Endothelial cell of umbilical vein (primary cell): ENCODE measurements around the gene SRPK1. TPM values are rescaled to one million over a fixed set of nuclear protein-coding genes. Genes with fewer than 3 reads are reported as not detected.

Source experiments
- BruUV-seq: library from RNA; stranded (reverse); fragments of 400-500 nt; replicated peaks from 2 replicates; lab custom pipeline; 2021; lab: Mats Ljungman, UMichigan
- CTCF ChIA-PET: fragments of 300-600, 350-600 bp; sonication (Branson Sonifier 250); formaldehyde crosslinking; loops from one replicate; lab custom pipeline; 2021; ENCODE audit warnings: antibody characterized with exemption, inconsistent platforms; lab: Charles Lee
- POLR2A ChIA-PET: fragments of 300-600, 350-600 bp; sonication (Branson Sonifier 250); formaldehyde crosslinking; loops from one replicate; lab custom pipeline; 2021; ENCODE audit warnings: antibody characterized with exemption, inconsistent platforms; lab: Charles Lee
- DNase-seq: peaks from one replicate; pipeline ENCODE4 v3.0.0-alpha.2; 2011; ENCODE audit warnings: low read depth, low spot score
- FAIRE-seq: peaks from 2 replicates; lab custom pipeline; 2011; peaks lifted over from hg19 to GRCh38; lab: Jason Lieb, UNC
- H2AFZ ChIP-seq: 2 replicates; pipeline ENCODE4 v1.6.0; 2012; ENCODE audit warnings: low read depth, low read length, control low read depth, inconsistent platforms
- H3K27ac ChIP-seq: 2 replicates; pipeline ENCODE4 v1.5.1; 2011; ENCODE audit warnings: low read depth, mild to moderate bottlenecking, control low read depth, low read length, moderate library complexity; ENCODE audit not compliant: insufficient read depth
- H3K27me3 ChIP-seq, 2 experiments: 2 replicates each; pipeline versions ENCODE4 v1.6.0 to v1.6.1; 2011; ENCODE audit warnings: low read length in 2 of 2, mixed read lengths in 1 of 2; ENCODE audit not compliant: control insufficient read depth in 2 of 2, insufficient read depth in 2 of 2
- H3K36me3 ChIP-seq, 2 experiments: 2 replicates in 1 of 2; 3 replicates in 1 of 2; pipeline ENCODE4 v1.5.1; 2011; ENCODE audit warnings: low read length in 2 of 2, mild to moderate bottlenecking in 1 of 2, moderate library complexity in 1 of 2; ENCODE audit not compliant: control insufficient read depth in 2 of 2, insufficient read depth in 2 of 2; ENCODE audit errors: extremely low read depth in 1 of 2
- H3K4me1 ChIP-seq: 3 replicates; pipeline ENCODE4 v1.5.1; 2011; ENCODE audit warnings: mild to moderate bottlenecking, low read length; ENCODE audit not compliant: control insufficient read depth, insufficient read depth; ENCODE audit errors: extremely low read depth
- H3K4me2 ChIP-seq: 2 replicates; pipeline ENCODE4 v1.6.1; 2011; ENCODE audit warnings: low read length, control low read depth, mixed read lengths; ENCODE audit not compliant: insufficient read depth
- H3K4me3 ChIP-seq, 3 experiments: fragments of 200-600 bp in 1 of 3; sonication (generic), shearing (Covaris generic) in 1 of 3; replicated peaks in 1 of 3; 2 replicates each; pipeline ENCODE4 v1.5.1; 2011 to 2016; ENCODE audit warnings: control low read depth in 3 of 3, low read length in 3 of 3, mild to moderate bottlenecking in 2 of 3, inconsistent platforms in 1 of 3, low read depth in 1 of 3, moderate library complexity in 1 of 3; ENCODE audit not compliant: insufficient read depth in 1 of 3
- H3K79me2 ChIP-seq: 2 replicates; pipeline ENCODE4 v1.6.0; 2012; ENCODE audit warnings: low read length, inconsistent platforms; ENCODE audit not compliant: control insufficient read depth, insufficient read depth
- H3K9ac ChIP-seq: replicated peaks from 2 replicates; pipeline ENCODE3; 2011; ENCODE audit warnings: low read length, control low read depth; ENCODE audit not compliant: insufficient read depth; ENCODE audit errors: extremely low read depth
- H3K9me1 ChIP-seq: replicated peaks from 3 replicates; pipeline ENCODE4 v1.6.0; 2011; ENCODE audit warnings: mild to moderate bottlenecking, low read length; ENCODE audit not compliant: control insufficient read depth, insufficient read depth; ENCODE audit errors: extremely low read depth
- H3K9me3 ChIP-seq: replicated peaks from 2 replicates; pipeline ENCODE4 v1.5.1; 2012; ENCODE audit warnings: low read length, inconsistent platforms; ENCODE audit not compliant: control insufficient read depth, insufficient read depth
- H4K20me1 ChIP-seq: replicated peaks from 2 replicates; pipeline ENCODE3; 2011; ENCODE audit warnings: mild to moderate bottlenecking, low read length; ENCODE audit not compliant: control insufficient read depth, insufficient read depth; ENCODE audit errors: extremely low read depth
- CTCF ChIP-seq, 2 donors: IDR thresholded peaks; 1 replicate in 1 of 2; 2 replicates in 1 of 2; pipeline ENCODE4 v1.5.1; 2011; ENCODE audit warnings: low read length in 2 of 2, mild to moderate bottlenecking in 2 of 2, moderate library complexity in 2 of 2, control low read depth in 1 of 2, inconsistent platforms in 1 of 2, low read depth in 1 of 2; ENCODE audit not compliant: insufficient read depth in 1 of 2; ENCODE audit errors: extremely low read depth in 1 of 2
- EZH2 ChIP-seq: IDR thresholded peaks from 2 replicates; pipeline ENCODE4 v1.6.1; 2012; ENCODE audit warnings: borderline replicate concordance, low read depth, mild to moderate bottlenecking, moderate library complexity, low read length, inconsistent platforms; ENCODE audit not compliant: severe bottlenecking
- FOS ChIP-seq: IDR thresholded peaks from 2 replicates; pipeline ENCODE4 v1.6.1; 2011; ENCODE audit warnings: mild to moderate bottlenecking, low read length, moderate library complexity, borderline replicate concordance; ENCODE audit not compliant: insufficient read depth
- GATA2 ChIP-seq: IDR thresholded peaks from 2 replicates; pipeline ENCODE4 v1.7.0; 2011; ENCODE audit warnings: low read depth, mild to moderate bottlenecking, moderate library complexity, mixed read lengths, low read length; ENCODE audit not compliant: insufficient read length, insufficient read depth
- JUN ChIP-seq: IDR thresholded peaks from 2 replicates; pipeline ENCODE4 v1.6.1; 2011; ENCODE audit warnings: borderline replicate concordance, low read depth; ENCODE audit not compliant: insufficient read length, insufficient read depth
- MYC ChIP-seq: IDR thresholded peaks from one replicate; pipeline ENCODE4 v1.6.1; 2011; ENCODE audit warnings: mild to moderate bottlenecking, low read depth, low read length
- POLR2A ChIP-seq: IDR thresholded peaks from 2 replicates; pipeline ENCODE4 v1.6.1; 2012; ENCODE audit warnings: low read depth, mild to moderate bottlenecking, control low read depth, low read length
- POLR2AphosphoS5 ChIP-seq: IDR thresholded peaks from 2 replicates; pipeline ENCODE4 v1.6.1; 2012; ENCODE audit warnings: low read depth, mild to moderate bottlenecking, control low read depth, low read length, moderate library complexity; ENCODE audit not compliant: insufficient read depth
- dilution Hi-C: fragments of 300-500 bp; cut with MboI; formaldehyde crosslinking; loops from one replicate; pipeline ENCODE4 v1.15.0; 2019; ENCODE audit warnings: low sequenced_read_pairs; ENCODE audit not compliant: extremely low pct_ligation_motif_present
- intact Hi-C: fragments of 100-400 bp; cut with micrococcal nuclease; formaldehyde crosslinking; loops from one replicate; pipeline ENCODE4 v1.10.0; 2022
- polyA plus RNA-seq, 4 experiments: library from polyadenylated mRNA; depleted of rRNA in 3 of 4; stranded (reverse) in 3 of 4; unstranded in 1 of 4; fragments of >200 nt; gene quantifications; 2 replicates each; pipeline versions ENCODE4 v1.2.1 to v1.2.3, GENCODE V29; 2011 to 2012; ENCODE audit warnings: missing spikeins in 1 of 4
- total RNA-seq: library from RNA; stranded (reverse); gene quantifications from 2 replicates; pipeline ENCODE4 v1.2.3, GENCODE V29; 2021
- TF ChIP-seq, protein P1 (sequence below): IDR thresholded peaks from 2 replicates; pipeline ENCODE4 v1.6.1; 2011; ENCODE audit not compliant: insufficient read depth, insufficient read length

The SRPK1 gene
- total and polyA plus RNA-seq, 2 donors (not counting 3 experiments of a cell fraction or from before 2014, with no cell fraction given) = 18.9 to 72.7 TPM

DNA sequence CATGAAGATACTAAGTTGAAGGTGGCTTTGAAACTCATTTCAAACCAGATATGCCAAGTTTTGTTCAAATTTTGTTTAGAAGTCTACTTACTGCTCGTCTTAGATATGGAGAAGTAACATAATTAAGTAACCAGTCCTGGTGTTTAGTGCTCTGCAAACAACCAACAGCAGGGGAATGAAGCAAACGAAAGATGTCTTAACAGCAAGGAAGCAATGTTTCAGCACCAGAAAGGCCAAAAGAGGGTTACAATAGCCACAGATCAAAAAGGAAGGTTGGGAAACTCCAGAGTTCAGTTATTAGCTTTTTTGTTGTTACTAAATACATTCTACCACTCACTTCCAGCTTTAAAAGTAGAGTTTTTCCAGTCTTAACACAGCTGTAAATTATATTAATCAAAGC lies 70.7 kb downstream of the SRPK1 start:
- Histone ChIP-seq H2AFZ (no peak overlapping the region), H3K27ac (no peak overlapping the region), H3K9me1 (no peaks in the 10 kb centered on the region), H3K4me2 (no peak overlapping the region), H3K4me3 (no peak overlapping the region), H3K36me3 (peaks cover 0 to 3% of the 10 kb centered on the region in 2 experiments), H3K9me3 (no peaks in the 10 kb centered on the region), H3K27me3 (no peaks in the 10 kb centered on the region), H3K4me1 (peaks cover 13% of the 10 kb centered on the region), H3K79me2 (no peaks in the 10 kb centered on the region), H3K9ac (no peak overlapping the region), H4K20me1 (no peaks in the 10 kb centered on the region)
- CTCF ChIA-PET = no interaction called here
- intact Hi-C loops = no loop called here
- no peak for FAIRE-seq
- TF ChIP-seq, protein P1, sequence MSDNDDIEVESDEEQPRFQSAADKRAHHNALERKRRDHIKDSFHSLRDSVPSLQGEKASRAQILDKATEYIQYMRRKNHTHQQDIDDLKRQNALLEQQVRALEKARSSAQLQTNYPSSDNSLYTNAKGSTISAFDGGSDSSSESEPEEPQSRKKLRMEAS = no peak
- no peak for TF ChIP-seq GATA2
- TF ChIP-seq MYC = no peak
- no peak for TF ChIP-seq CTCF (IDR thresholded peaks at IDR 0.05; ENCODE audit: extremely low read depth in 1 of 2, insufficient read depth in 1 of 2, low read depth in 1 of 2, low read length in 2 of 2)
- TF ChIP-seq POLR2A = no peak
- TF ChIP-seq FOS = no peak
- no peak for TF ChIP-seq JUN
- TF ChIP-seq EZH2 = no peak
- no peak for TF ChIP-seq POLR2AphosphoS5
- no TSS peak for BruUV-seq
- no peak for DNase-seq
- dilution Hi-C loops = no loop called here
- POLR2A ChIA-PET = no interaction called here
